GM12878 (cell line): ENCODE results near the gene DEFB131B. TPM values are rescaled to one million over a fixed set of nuclear protein-coding genes. Genes with fewer than 3 reads are reported as not detected.

Experiments used
- ATAC-seq: fragments of 200-7000 bp; cut with Tn5 transposase; 3 replicates; pipeline ENCODE4 v1.9.1; 2020; ENCODE audit warnings: mild to moderate bottlenecking, moderate library complexity
- BruUV-seq: library from RNA; stranded (reverse); fragments of 400-500 nt; replicated peaks from 2 replicates; lab custom pipeline; 2021; lab: Mats Ljungman, UMichigan
- CTCF ChIA-PET: fragments of 300-600 bp; sonication (Branson Sonifier 250); formaldehyde crosslinking; extraction: SDS; loops from one replicate; lab custom pipeline; 2021; ENCODE audit warnings: inconsistent platforms; lab: Yijun Ruan, JAX
- POLR2A ChIA-PET: fragments of 350-600 bp; formaldehyde crosslinking; extraction: SDS; loops from one replicate; lab custom pipeline; 2021; ENCODE audit warnings: inconsistent platforms; lab: Charles Lee
- RAD21 ChIA-PET: fragments of 300-600 bp; sonication (Branson Sonifier 250); formaldehyde crosslinking; loops from one replicate; lab custom pipeline; 2023; ENCODE audit warnings: antibody characterized with exemption; ENCODE audit not compliant: unreplicated experiment; lab: Charles Lee
- SMC1A ChIA-PET: fragments of 300-600 bp; sonication (Branson Sonifier 250); formaldehyde crosslinking; loops from one replicate; lab custom pipeline; 2023; ENCODE audit not compliant: unreplicated experiment, uncharacterized antibody; lab: Charles Lee
- DNase-seq: peaks from one replicate; pipeline ENCODE4 v3.0.0-alpha.2; 2011; ENCODE audit warnings: low read depth, low spot score
- FAIRE-seq: peaks from 3 replicates; lab custom pipeline; 2011; peaks lifted over from hg19 to GRCh38; lab: Jason Lieb, UNC
- H2AFZ ChIP-seq: 2 replicates; pipeline ENCODE4 v1.6.0; 2011; ENCODE audit warnings: low read depth, low read length, control low read depth; ENCODE audit not compliant: control insufficient read depth
- H3K27ac ChIP-seq: 2 replicates; pipeline ENCODE4 v1.5.1; 2011; ENCODE audit warnings: control low read depth; ENCODE audit not compliant: control insufficient read depth, insufficient read depth
- H3K27me3 ChIP-seq, 2 experiments: replicated peaks in 1 of 2; 2 replicates each; pipeline versions ENCODE4 v1.6.0 to v1.6.1; 2011; ENCODE audit warnings: low read length in 1 of 2; ENCODE audit not compliant: control insufficient read depth in 2 of 2, insufficient read depth in 2 of 2
- H3K36me3 ChIP-seq, 2 experiments: 2 replicates each; pipeline ENCODE4 v1.5.1; 2011; ENCODE audit warnings: low read length in 1 of 2; ENCODE audit not compliant: control insufficient read depth in 2 of 2, insufficient read depth in 2 of 2
- H3K4me1 ChIP-seq: 2 replicates; pipeline ENCODE4 v1.6.1; 2011; ENCODE audit warnings: mild to moderate bottlenecking, low read length, moderate library complexity, mixed read lengths; ENCODE audit not compliant: control insufficient read depth, insufficient read depth
- H3K4me2 ChIP-seq: 2 replicates; pipeline ENCODE4 v1.6.0; 2011; ENCODE audit warnings: control low read depth; ENCODE audit not compliant: control insufficient read depth, insufficient read depth
- H3K4me3 ChIP-seq: fragments of 200-600 bp; sonication (generic); 2 replicates; pipeline ENCODE4 v1.5.1; 2016
- H3K79me2 ChIP-seq: 2 replicates; pipeline ENCODE4 v1.6.0; 2011; ENCODE audit warnings: low read length; ENCODE audit not compliant: control insufficient read depth, insufficient read depth
- H3K9ac ChIP-seq: 2 replicates; pipeline ENCODE4 v1.8.0; 2011; ENCODE audit warnings: low read length, control low read depth, mixed read lengths; ENCODE audit not compliant: control insufficient read depth, insufficient read depth
- H3K9me3 ChIP-seq: replicated peaks from 3 replicates; pipeline ENCODE4 v1.5.1; 2011; ENCODE audit warnings: mild to moderate bottlenecking, low read length; ENCODE audit not compliant: control insufficient read depth, insufficient read depth
- H4K20me1 ChIP-seq: 2 replicates; pipeline ENCODE4 v1.6.0; 2011; ENCODE audit not compliant: control insufficient read depth, insufficient read depth
- BMI1 ChIP-seq: fragments of 450-650 bp; IDR thresholded peaks from 2 replicates; pipeline ENCODE4 v1.6.1; 2016; ENCODE audit warnings: mild to moderate bottlenecking, moderate library complexity, borderline replicate concordance
- CEBPB ChIP-seq, 2 experiments: fragments of 150-350 bp in 1 of 2; IDR thresholded peaks; 2 replicates each; pipeline ENCODE4 v1.6.1; 2012 to 2014; ENCODE audit warnings: low read depth in 2 of 2, low read length in 2 of 2, borderline replicate concordance in 1 of 2, inconsistent platforms in 1 of 2
- MEF2B ChIP-seq: fragments of 450-650 bp; IDR thresholded peaks from 2 replicates; pipeline ENCODE4 v1.6.1; 2018; ENCODE audit warnings: mild to moderate bottlenecking, moderate library complexity; ENCODE audit not compliant: partially characterized antibody, poor library complexity, severe bottlenecking
- ZBTB4 ChIP-seq: fragments of 450-650 bp; formaldehyde crosslinking; IDR thresholded peaks from 2 replicates; pipeline ENCODE4 v1.4.0; 2022; ENCODE audit warnings: mild to moderate bottlenecking, moderate library complexity
- whole genome bisulfite sequencing: methylation state at CpG from one replicate; pipeline ENCODE4 v1.1.6; 2016; ENCODE audit warnings: low lambda C conversion rate; ENCODE audit not compliant: insufficient replicate concordance, insufficient coverage; ENCODE audit errors: missing lambda C conversion rate; 5-methylcytosine and 5-hydroxymethylcytosine counted together
- in situ Hi-C: fragments of 300-500 bp; cut with MboI; formaldehyde crosslinking; loops from 9 replicates; pipeline ENCODE4 v1.14.3; 2018; ENCODE audit warnings: mixed read lengths
- intact Hi-C: fragments of 100-400 bp; cut with micrococcal nuclease; formaldehyde crosslinking; loops from one replicate; pipeline ENCODE4 v1.14.2; 2022; ENCODE audit not compliant: unreplicated experiment
- polyA plus RNA-seq, 11 experiments: library from polyadenylated mRNA; depleted of rRNA in 4 of 11; unstranded in 6 of 11; stranded (reverse) in 5 of 11; fragments of >200 nt; fragmentation: Nextera tagmentation in 4 of 11; fragmentation: Illumina TruSeq in 1 of 11; extraction: Ambion mirVana in 4 of 11; extraction: Trizol in 1 of 11; gene quantifications; 1 replicate in 1 of 11; 2 replicates in 10 of 11; pipeline versions ENCODE4 v1.2.1 to v1.2.3, GENCODE V29; 2011 to 2016; ENCODE audit warnings: inconsistent platforms in 2 of 11, missing spikeins in 2 of 11, low read depth in 1 of 11
- total RNA-seq, 4 experiments: library from RNA; depleted of rRNA in 3 of 4; stranded (reverse); fragments of >200 nt in 3 of 4; fragmentation: Illumina TruSeq in 1 of 4; extraction: Trizol in 1 of 4; gene quantifications; 2 replicates each; pipeline versions ENCODE4 v1.2.1 to v1.2.3, GENCODE V29; 2013 to 2021
- TF ChIP-seq, protein P1 (sequence below): IDR thresholded peaks from 2 replicates; pipeline ENCODE4 v1.6.1; 2012; ENCODE audit warnings: mild to moderate bottlenecking, low read depth, low read length
- TF ChIP-seq, protein P2 (sequence below): fragments of 450-650 bp; IDR thresholded peaks from 2 replicates; pipeline ENCODE4 v1.6.1; 2017; ENCODE audit warnings: antibody characterized with exemption, mild to moderate bottlenecking, moderate library complexity
- TF ChIP-seq, protein P3 (sequence below): fragments of 450-650 bp; IDR thresholded peaks from 2 replicates; pipeline ENCODE4 v1.6.1; 2017; ENCODE audit warnings: low read depth, mild to moderate bottlenecking, moderate library complexity

The DEFB131B gene
- total and polyA plus RNA-seq, 10 of the 15 experiments (the other 5 are each of a cell fraction or from before 2014, with no cell fraction given), result not detected

DNA sequence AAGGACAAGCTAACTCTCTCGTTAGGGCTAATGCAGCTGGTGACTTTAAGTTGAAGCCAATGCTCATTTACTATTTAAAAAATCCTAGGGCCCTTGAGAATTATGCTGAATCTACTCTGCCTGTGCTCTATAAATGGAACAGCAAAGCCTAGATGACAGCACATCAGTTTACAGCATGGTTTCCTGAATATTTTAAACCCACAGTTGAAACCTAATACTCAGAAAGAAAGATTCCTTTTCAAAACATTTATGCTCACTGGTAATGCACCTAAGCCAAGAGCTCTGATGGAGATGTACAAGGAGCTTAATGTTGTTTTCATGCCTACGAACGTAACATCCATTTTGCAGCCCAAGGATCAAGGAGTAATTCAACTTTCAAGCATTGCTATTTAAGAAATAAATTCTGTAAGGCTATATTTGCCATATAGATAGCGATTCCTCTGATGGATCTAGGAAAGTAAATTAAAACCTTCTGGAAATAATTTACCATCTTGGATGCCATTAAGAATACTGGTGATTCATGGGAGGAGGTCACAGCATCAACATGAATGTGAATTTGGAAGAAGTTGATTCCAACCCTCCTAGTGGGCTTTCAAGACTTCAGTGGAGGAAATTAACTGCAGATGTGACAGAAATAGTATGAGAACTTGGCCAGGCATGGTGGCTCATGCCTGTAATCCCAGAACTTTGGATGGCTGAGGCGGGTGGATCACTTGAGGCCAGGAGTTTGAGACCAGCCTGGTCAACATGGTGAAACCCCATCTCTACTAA, 35.7 kb downstream of the DEFB131B start:
- intact Hi-C loops (no loop called here), in situ Hi-C loops (no loop called here)
- ChIA-PET SMC1A (no interaction called here), CTCF (interaction anchor here (0.6 kb wide), 1 partner anchor 230 kb away, joined by 4 read pairs; no protein-coding TSS in a partner anchor), POLR2A (interaction anchor here (0.6 to 1.5 kb wide), 3 partner anchors 14 to 309 kb away, joined by 3 read pairs; partner anchors contain the start of gene XNDC1N), RAD21 (interaction anchor here (0.6 kb wide), 1 partner anchor 61 kb away, joined by 4 read pairs; no protein-coding TSS in a partner anchor)
- Histone ChIP-seq H4K20me1 (no peaks in the 10 kb centered on the region), H3K4me3 (no peak overlapping the region), H3K4me2 (no peak overlapping the region), H3K27me3 (no peaks in the 10 kb centered on the region), H3K79me2 (no peaks in the 10 kb centered on the region), H2AFZ (no peak overlapping the region), H3K27ac (no peak overlapping the region), H3K9ac (no peak overlapping the region), H3K36me3 (peaks cover 0 to 12% of the 10 kb centered on the region in 2 experiments; a peak in 1 of 4 replicates), H3K9me3 (no peaks in the 10 kb centered on the region), H3K4me1 (no peaks in the 10 kb centered on the region)
- 87% methylated on average over 5 of the region's 5 CpGs for WGBS
- FAIRE-seq (no peak), ATAC-seq (no peak), DNase-seq (no peak)
- no TSS peak for BruUV-seq
- TF ChIP-seq, protein P1, sequence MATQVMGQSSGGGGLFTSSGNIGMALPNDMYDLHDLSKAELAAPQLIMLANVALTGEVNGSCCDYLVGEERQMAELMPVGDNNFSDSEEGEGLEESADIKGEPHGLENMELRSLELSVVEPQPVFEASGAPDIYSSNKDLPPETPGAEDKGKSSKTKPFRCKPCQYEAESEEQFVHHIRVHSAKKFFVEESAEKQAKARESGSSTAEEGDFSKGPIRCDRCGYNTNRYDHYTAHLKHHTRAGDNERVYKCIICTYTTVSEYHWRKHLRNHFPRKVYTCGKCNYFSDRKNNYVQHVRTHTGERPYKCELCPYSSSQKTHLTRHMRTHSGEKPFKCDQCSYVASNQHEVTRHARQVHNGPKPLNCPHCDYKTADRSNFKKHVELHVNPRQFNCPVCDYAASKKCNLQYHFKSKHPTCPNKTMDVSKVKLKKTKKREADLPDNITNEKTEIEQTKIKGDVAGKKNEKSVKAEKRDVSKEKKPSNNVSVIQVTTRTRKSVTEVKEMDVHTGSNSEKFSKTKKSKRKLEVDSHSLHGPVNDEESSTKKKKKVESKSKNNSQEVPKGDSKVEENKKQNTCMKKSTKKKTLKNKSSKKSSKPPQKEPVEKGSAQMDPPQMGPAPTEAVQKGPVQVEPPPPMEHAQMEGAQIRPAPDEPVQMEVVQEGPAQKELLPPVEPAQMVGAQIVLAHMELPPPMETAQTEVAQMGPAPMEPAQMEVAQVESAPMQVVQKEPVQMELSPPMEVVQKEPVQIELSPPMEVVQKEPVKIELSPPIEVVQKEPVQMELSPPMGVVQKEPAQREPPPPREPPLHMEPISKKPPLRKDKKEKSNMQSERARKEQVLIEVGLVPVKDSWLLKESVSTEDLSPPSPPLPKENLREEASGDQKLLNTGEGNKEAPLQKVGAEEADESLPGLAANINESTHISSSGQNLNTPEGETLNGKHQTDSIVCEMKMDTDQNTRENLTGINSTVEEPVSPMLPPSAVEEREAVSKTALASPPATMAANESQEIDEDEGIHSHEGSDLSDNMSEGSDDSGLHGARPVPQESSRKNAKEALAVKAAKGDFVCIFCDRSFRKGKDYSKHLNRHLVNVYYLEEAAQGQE, result no peak
- TF ChIP-seq, protein P2, sequence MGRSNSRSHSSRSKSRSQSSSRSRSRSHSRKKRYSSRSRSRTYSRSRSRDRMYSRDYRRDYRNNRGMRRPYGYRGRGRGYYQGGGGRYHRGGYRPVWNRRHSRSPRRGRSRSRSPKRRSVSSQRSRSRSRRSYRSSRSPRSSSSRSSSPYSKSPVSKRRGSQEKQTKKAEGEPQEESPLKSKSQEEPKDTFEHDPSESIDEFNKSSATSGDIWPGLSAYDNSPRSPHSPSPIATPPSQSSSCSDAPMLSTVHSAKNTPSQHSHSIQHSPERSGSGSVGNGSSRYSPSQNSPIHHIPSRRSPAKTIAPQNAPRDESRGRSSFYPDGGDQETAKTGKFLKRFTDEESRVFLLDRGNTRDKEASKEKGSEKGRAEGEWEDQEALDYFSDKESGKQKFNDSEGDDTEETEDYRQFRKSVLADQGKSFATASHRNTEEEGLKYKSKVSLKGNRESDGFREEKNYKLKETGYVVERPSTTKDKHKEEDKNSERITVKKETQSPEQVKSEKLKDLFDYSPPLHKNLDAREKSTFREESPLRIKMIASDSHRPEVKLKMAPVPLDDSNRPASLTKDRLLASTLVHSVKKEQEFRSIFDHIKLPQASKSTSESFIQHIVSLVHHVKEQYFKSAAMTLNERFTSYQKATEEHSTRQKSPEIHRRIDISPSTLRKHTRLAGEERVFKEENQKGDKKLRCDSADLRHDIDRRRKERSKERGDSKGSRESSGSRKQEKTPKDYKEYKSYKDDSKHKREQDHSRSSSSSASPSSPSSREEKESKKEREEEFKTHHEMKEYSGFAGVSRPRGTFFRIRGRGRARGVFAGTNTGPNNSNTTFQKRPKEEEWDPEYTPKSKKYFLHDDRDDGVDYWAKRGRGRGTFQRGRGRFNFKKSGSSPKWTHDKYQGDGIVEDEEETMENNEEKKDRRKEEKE, result no peak
- no peak for TF ChIP-seq BMI1
- TF ChIP-seq CEBPB (IDR thresholded peaks at IDR 0.05; ENCODE audit: borderline replicate concordance in 1 of 2, low read depth in 2 of 2, low read length in 2 of 2), result no peak
- no peak for TF ChIP-seq ZBTB4 (CRISPR knock-in tag)
- TF ChIP-seq, protein P3, sequence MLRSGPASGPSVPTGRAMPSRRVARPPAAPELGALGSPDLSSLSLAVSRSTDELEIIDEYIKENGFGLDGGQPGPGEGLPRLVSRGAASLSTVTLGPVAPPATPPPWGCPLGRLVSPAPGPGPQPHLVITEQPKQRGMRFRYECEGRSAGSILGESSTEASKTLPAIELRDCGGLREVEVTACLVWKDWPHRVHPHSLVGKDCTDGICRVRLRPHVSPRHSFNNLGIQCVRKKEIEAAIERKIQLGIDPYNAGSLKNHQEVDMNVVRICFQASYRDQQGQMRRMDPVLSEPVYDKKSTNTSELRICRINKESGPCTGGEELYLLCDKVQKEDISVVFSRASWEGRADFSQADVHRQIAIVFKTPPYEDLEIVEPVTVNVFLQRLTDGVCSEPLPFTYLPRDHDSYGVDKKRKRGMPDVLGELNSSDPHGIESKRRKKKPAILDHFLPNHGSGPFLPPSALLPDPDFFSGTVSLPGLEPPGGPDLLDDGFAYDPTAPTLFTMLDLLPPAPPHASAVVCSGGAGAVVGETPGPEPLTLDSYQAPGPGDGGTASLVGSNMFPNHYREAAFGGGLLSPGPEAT, result no peak
- TF ChIP-seq MEF2B, result no peak
